ENCODE results near the gene RPH3AL.

The RPH3AL gene

DNA sequence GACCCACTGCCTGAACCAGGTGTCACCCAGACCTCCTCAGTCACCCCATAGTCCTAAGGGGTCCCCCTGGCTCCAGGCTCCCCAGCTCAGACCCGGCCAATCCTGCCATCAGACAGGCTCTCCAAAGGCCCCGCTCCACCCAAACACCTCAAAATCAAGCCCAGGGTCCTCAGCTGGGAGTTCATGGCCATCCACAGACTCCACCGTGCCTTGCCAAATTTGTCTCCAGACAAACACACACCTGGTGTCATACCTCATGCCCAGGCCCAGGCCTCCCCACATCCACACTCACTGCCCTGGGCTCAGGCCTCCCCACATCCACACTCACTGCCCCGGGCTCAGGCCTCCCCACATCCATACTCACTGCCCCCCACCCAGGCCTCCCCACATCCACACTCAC is 12.5 kb downstream of the RPH3AL start:
- in situ Hi-C loops (cut with MboI; ENCODE audit: low pct_unique_long_range_greater_than_20kb, low sequenced_read_pairs, unreplicated experiment) = no loop called here
- TF ChIP-seq, protein P1, sequence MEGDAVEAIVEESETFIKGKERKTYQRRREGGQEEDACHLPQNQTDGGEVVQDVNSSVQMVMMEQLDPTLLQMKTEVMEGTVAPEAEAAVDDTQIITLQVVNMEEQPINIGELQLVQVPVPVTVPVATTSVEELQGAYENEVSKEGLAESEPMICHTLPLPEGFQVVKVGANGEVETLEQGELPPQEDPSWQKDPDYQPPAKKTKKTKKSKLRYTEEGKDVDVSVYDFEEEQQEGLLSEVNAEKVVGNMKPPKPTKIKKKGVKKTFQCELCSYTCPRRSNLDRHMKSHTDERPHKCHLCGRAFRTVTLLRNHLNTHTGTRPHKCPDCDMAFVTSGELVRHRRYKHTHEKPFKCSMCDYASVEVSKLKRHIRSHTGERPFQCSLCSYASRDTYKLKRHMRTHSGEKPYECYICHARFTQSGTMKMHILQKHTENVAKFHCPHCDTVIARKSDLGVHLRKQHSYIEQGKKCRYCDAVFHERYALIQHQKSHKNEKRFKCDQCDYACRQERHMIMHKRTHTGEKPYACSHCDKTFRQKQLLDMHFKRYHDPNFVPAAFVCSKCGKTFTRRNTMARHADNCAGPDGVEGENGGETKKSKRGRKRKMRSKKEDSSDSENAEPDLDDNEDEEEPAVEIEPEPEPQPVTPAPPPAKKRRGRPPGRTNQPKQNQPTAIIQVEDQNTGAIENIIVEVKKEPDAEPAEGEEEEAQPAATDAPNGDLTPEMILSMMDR (IDR thresholded peaks at IDR 0.05; ENCODE audit: extremely low read depth, insufficient read depth, missing control alignments) = no peak
- no peak for DNase-seq (ENCODE audit: low spot score)

GRCh38 chr17:339193-340061 is 13.2 kb downstream of the RPH3AL start:
- in situ Hi-C loops (cut with MboI; ENCODE audit: low pct_unique_long_range_greater_than_20kb, low sequenced_read_pairs, unreplicated experiment) = no loop called here
- TF ChIP-seq, protein P1 (IDR thresholded peaks at IDR 0.05; ENCODE audit: extremely low read depth, insufficient read depth, missing control alignments) = no peak
- DNase-seq (ENCODE audit: low spot score) = no peak

GRCh38 chr17:338442-339192 is 14.0 kb downstream of the RPH3AL start:
- DNase-seq (ENCODE audit: low spot score) = no peak
- in situ Hi-C loops (cut with MboI; ENCODE audit: low pct_unique_long_range_greater_than_20kb, low sequenced_read_pairs, unreplicated experiment) = no loop called here
- TF ChIP-seq, protein P1 (IDR thresholded peaks at IDR 0.05; ENCODE audit: extremely low read depth, insufficient read depth, missing control alignments) = no peak

GRCh38 chr17:337866-338265 is 14.7 kb downstream of the RPH3AL start:
- no peak for DNase-seq (ENCODE audit: low spot score)
- TF ChIP-seq, protein P1 (IDR thresholded peaks at IDR 0.05; ENCODE audit: extremely low read depth, insufficient read depth, missing control alignments) = no peak
- in situ Hi-C loops (cut with MboI; ENCODE audit: low pct_unique_long_range_greater_than_20kb, low sequenced_read_pairs, unreplicated experiment) = no loop called here

DNA sequence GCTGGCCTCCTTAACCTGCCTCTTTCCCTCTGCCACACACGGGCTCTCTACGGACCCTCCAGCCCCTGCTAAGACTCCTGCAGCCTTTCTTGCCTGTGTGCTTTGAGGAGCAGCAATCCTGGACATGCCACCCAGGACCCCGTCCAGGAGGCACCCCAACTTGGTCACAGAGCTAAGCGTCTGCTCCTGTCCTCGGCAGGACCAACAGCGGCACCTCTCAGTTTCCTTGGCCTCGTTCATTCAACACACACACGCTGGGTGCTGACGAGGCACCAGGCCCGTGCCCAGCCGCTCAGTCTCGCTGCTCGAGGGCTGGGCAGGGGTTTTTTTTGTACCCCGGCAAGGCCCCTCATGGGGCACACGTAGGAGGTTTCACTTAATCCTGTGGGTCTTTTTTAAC is 15.2 kb downstream of the RPH3AL start:
- no peak for DNase-seq (ENCODE audit: low spot score)
- TF ChIP-seq, protein P1 (IDR thresholded peaks at IDR 0.05; ENCODE audit: extremely low read depth, insufficient read depth, missing control alignments) = no peak
- in situ Hi-C loops (cut with MboI; ENCODE audit: low pct_unique_long_range_greater_than_20kb, low sequenced_read_pairs, unreplicated experiment) = no loop called here

DNA sequence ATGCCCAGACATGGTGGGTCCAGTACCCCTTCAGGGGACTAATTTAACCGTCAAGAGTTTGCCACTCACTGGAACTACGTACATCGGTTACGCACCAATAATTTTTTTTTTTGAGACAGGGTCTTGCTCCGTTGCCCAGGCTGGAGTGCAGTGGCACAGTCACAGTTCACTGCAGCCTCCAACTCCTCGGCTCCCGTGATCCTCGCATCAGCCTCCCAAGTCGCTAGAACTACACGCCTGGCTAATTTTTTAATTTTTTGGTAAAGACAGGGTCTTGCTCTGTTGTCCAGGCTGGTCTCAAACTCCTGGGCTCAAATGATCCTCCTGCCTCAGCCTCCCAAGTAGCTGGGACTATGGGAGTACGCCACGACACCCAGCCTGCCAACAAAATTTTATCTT is 15.6 kb downstream of the RPH3AL start:
- in situ Hi-C loops (cut with MboI; ENCODE audit: low pct_unique_long_range_greater_than_20kb, low sequenced_read_pairs, unreplicated experiment) = no loop called here
- TF ChIP-seq, protein P1 (IDR thresholded peaks at IDR 0.05; ENCODE audit: extremely low read depth, insufficient read depth, missing control alignments) = no peak
- DNase-seq (ENCODE audit: low spot score) = no peak

Measured in GM13977 (cell line).